ENCODE data around the gene PLA2G12A. TPM values are rescaled to one million over a fixed set of nuclear protein-coding genes. Genes with fewer than 3 reads are reported as not detected.

Gene PLA2G12A
- total RNA-seq, 1 donor from 2014 or later, result 13.1 TPM

DNA sequence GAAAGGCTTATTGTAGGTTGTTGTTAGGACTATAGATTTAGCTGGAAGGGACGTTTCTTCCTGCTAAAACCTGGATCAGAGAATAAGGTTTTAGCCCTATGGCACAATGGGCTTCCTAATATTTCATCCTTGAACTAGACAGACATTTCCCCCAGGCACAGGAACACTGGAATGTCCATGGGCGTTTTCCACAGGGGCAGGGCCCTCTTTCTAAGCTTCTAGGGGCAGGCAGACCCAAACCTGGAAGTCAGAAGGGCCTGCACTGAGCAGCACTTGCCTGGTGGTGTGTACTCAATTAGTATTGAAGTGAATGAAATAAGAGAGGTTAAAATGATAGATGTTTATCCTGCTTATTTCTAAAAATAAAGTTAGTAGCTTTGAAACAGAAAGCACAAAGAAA is 67.8 kb downstream of the PLA2G12A start:
- intact Hi-C loops (cut with micrococcal nuclease), result no loop called here
- peaks cover 8% of the 10 kb centered on the region for H3K4me1 Mint-ChIP-seq (ENCODE audit: low read depth)
- H3K27ac Mint-ChIP-seq, result no peak overlapping the region

More for the DNA sequence above, 67.8 kb downstream of the PLA2G12A start:
- DNase-seq (ENCODE audit: low spot score), result no peak
- H3K36me3 Mint-ChIP-seq (ENCODE audit: low read depth), result peaks cover 17% of the 10 kb centered on the region
- H3K27me3 Mint-ChIP-seq (ENCODE audit: insufficient read depth), result no peaks in the 10 kb centered on the region
- H3K9me3 Mint-ChIP-seq, result no peaks in the 10 kb centered on the region
- no peak overlapping the region for H3K4me3 Mint-ChIP-seq

Other genes starting within 250 kb of the PLA2G12A start
- gene MCUB, start 169.8 kb downstream of the PLA2G12A start, total RNA-seq, result 40.6 and 46.0 TPM in 2 replicates
- 29.5 and 32.9 TPM in 2 replicates for gene CASP6, start 26.6 kb downstream of the PLA2G12A start, total RNA-seq
- gene CFI, start 71.9 kb upstream of the PLA2G12A start, total RNA-seq, result 0.10 TPM in 1 of 2 replicates, not detected in the other
- gene GAR1, start 85.7 kb upstream of the PLA2G12A start, total RNA-seq, result 53.2 and 61.3 TPM in 2 replicates
- gene RRH, start 97.9 kb upstream of the PLA2G12A start, total RNA-seq, result 0.13 TPM in 1 of 2 replicates, not detected in the other
- gene LRIT3, start 118.0 kb upstream of the PLA2G12A start, total RNA-seq, result 0.15 TPM in 1 of 2 replicates, not detected in the other
- gene EGF, start 182.8 kb upstream of the PLA2G12A start, total RNA-seq, result not detected in 2 replicates